ENCODE data around the gene IRGC. TPM values are rescaled to one million over a fixed set of nuclear protein-coding genes. Genes with fewer than 3 reads are reported as not detected.

Gene IRGC
- total and polyA plus RNA-seq, 2 of the 13 experiments (the other 11 are each of a cell fraction or from before 2014, with no cell fraction given): not detected

- no peak for TF ChIP-seq KIAA2018 (CRISPR knock-in tag; IDR thresholded peaks at IDR 0.05; ENCODE audit: borderline replicate concordance)
- peak; percentile 15; the same call in 1 of the 2 replicates for TF ChIP-seq GABPB1 (CRISPR knock-in tag; IDR thresholded peaks at IDR 0.05)
- no peak for TF ChIP-seq ATF7 (IDR thresholded peaks at IDR 0.05)
- TF ChIP-seq ATF7 (CRISPR knock-in tag; IDR thresholded peaks at IDR 0.05): no peak
- TF ChIP-seq MYPOP (CRISPR knock-in tag; IDR thresholded peaks at IDR 0.05): 0 out of 2 replicates have a peak, but pooled peaks have one; percentile 60
- TF ChIP-seq ZNF10 (CRISPR knock-in tag; IDR thresholded peaks at IDR 0.05; ENCODE audit: borderline replicate concordance, low read depth): no peak
- TF ChIP-seq, protein P1, sequence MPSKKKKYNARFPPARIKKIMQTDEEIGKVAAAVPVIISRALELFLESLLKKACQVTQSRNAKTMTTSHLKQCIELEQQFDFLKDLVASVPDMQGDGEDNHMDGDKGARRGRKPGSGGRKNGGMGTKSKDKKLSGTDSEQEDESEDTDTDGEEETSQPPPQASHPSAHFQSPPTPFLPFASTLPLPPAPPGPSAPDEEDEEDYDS (CRISPR knock-in tag; IDR thresholded peaks at IDR 0.05): peak; percentile 86
- TF ChIP-seq FIP1L1 (IDR thresholded peaks at IDR 0.05; ENCODE audit: borderline replicate concordance, insufficient read depth, low read depth, low read length): no peak
- no peak for TF ChIP-seq NFE2L2 (IDR thresholded peaks at IDR 0.05; ENCODE audit: low read length)
- TF ChIP-seq, protein P2, sequence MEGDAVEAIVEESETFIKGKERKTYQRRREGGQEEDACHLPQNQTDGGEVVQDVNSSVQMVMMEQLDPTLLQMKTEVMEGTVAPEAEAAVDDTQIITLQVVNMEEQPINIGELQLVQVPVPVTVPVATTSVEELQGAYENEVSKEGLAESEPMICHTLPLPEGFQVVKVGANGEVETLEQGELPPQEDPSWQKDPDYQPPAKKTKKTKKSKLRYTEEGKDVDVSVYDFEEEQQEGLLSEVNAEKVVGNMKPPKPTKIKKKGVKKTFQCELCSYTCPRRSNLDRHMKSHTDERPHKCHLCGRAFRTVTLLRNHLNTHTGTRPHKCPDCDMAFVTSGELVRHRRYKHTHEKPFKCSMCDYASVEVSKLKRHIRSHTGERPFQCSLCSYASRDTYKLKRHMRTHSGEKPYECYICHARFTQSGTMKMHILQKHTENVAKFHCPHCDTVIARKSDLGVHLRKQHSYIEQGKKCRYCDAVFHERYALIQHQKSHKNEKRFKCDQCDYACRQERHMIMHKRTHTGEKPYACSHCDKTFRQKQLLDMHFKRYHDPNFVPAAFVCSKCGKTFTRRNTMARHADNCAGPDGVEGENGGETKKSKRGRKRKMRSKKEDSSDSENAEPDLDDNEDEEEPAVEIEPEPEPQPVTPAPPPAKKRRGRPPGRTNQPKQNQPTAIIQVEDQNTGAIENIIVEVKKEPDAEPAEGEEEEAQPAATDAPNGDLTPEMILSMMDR (CRISPR knock-in tag; IDR thresholded peaks at IDR 0.05): no peak
- TF ChIP-seq ZBTB10 (CRISPR knock-in tag; IDR thresholded peaks at IDR 0.05; ENCODE audit: borderline replicate concordance): no peak
Measured at GRCh38 chr19:43668406-43669109, 47.3 kb upstream of the IRGC start (continued).

All from HepG2 (cell line).